Fibroblast of lung (primary cell): Measurements from ENCODE around the gene SLC45A2.

Experiments
- EZH2 ChIP-seq: IDR thresholded peaks from 2 replicates; pipeline ENCODE4 v1.5.1; 2012; ENCODE audit warnings: low read length, control low read depth, mild to moderate bottlenecking; ENCODE audit errors: missing control alignments
- TF ChIP-seq, protein P1 (sequence below), 2 donors: IDR thresholded peaks in 1 of 2; conservative IDR thresholded peaks in 1 of 2; 1 replicate in 1 of 2; 2 replicates in 1 of 2; pipeline ENCODE4 v1.5.1; 2011 to 2012; ENCODE audit warnings: low read length in 2 of 2, control low read depth in 1 of 2, inconsistent platforms in 1 of 2, low read depth in 1 of 2, mild to moderate bottlenecking in 1 of 2

DNA sequence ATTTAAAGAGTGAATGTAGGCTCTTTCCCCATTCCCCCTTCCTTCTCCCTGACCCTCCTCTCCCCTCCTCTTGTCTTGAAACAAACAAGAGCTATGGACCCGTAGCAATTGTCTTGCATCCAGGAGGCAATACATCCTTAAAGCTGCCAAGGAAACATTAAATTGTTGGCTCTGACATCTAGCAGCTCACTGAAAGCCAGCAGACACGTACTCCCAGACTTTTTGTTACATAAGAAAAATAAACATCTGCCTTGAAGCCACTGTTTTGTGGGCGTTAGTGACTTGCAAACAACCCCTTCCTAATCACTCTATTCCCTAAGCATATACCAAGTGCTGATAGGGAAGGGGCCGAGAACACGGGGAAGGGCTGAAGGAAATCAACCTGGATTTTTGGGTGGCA, 8.6 kb downstream of the SLC45A2 start:
- TF ChIP-seq, protein P1, sequence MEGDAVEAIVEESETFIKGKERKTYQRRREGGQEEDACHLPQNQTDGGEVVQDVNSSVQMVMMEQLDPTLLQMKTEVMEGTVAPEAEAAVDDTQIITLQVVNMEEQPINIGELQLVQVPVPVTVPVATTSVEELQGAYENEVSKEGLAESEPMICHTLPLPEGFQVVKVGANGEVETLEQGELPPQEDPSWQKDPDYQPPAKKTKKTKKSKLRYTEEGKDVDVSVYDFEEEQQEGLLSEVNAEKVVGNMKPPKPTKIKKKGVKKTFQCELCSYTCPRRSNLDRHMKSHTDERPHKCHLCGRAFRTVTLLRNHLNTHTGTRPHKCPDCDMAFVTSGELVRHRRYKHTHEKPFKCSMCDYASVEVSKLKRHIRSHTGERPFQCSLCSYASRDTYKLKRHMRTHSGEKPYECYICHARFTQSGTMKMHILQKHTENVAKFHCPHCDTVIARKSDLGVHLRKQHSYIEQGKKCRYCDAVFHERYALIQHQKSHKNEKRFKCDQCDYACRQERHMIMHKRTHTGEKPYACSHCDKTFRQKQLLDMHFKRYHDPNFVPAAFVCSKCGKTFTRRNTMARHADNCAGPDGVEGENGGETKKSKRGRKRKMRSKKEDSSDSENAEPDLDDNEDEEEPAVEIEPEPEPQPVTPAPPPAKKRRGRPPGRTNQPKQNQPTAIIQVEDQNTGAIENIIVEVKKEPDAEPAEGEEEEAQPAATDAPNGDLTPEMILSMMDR (conservative IDR thresholded peaks at IDR 0.05 in 1 of 2, IDR thresholded peaks at IDR 0.05 in 1 of 2; ENCODE audit: low read depth in 1 of 2, low read length in 2 of 2): no peak
- TF ChIP-seq EZH2: no peak
